SH-SY5Y (cell line): ENCODE results near the gene MREG.

ENCODE experiments used
- GATA2 ChIP-seq: IDR thresholded peaks from 2 replicates; pipeline ENCODE4 v1.6.1; 2011; ENCODE audit warnings: mild to moderate bottlenecking, low read depth, low read length
- GATA3 ChIP-seq: IDR thresholded peaks from 2 replicates; pipeline ENCODE4 v1.6.1; 2011; ENCODE audit warnings: low read depth, mild to moderate bottlenecking, low read length, moderate library complexity

DNA sequence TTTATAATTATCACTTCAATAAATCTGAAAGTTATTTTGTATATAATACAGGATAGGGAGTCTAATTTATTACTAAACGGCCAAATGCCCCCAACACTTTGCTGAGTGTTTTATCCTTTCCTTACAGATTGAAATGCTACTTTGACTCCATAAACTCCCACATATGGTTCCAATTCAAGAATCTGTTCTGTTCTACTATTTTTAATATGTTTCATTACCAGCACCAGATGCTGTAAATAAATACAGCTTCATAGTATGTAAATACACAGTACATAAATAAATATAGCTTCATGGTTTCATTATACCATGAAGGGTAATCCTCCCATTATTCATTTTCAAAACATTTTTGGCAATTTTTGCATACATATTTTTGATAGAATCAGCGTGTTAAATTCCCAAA is 34.0 kb upstream of the MREG start:
- TF ChIP-seq GATA3 (no peak), GATA2 (no peak)
